HepG2 (cell line): ENCODE measurements around the gene HOXA4. TPM values are rescaled to one million over a fixed set of nuclear protein-coding genes. Genes with fewer than 3 reads are reported as not detected.

Source experiments
- MTA1 ChIP-seq: sonication (generic); formaldehyde crosslinking; IDR thresholded peaks from 2 replicates; pipeline ENCODE4 v1.4.0; 2020; ENCODE audit warnings: missing genetic modification reagents, mild to moderate bottlenecking, borderline replicate concordance
- PAF1 ChIP-seq: IDR thresholded peaks from 2 replicates; pipeline ENCODE4 v1.6.1; 2016; ENCODE audit warnings: missing genetic modification reagents, missing compliant biosample characterization
- PCBP1 ChIP-seq: fragments of 200-400 bp; formaldehyde crosslinking; IDR thresholded peaks from 2 replicates; pipeline ENCODE4 v1.6.1; 2017; ENCODE audit warnings: mild to moderate bottlenecking, low read depth, low read length, borderline replicate concordance
- SAP130 ChIP-seq: IDR thresholded peaks from 2 replicates; pipeline ENCODE4 v1.6.1; 2016; ENCODE audit warnings: low read depth
- ZFP82 ChIP-seq: sonication (generic); formaldehyde crosslinking; IDR thresholded peaks from 2 replicates; pipeline ENCODE4 v1.5.1; 2020; ENCODE audit warnings: mild to moderate bottlenecking, missing genetic modification reagents, borderline replicate concordance
- ZNF10 ChIP-seq: sonication (generic); formaldehyde crosslinking; IDR thresholded peaks from 2 replicates; pipeline ENCODE4 v1.4.0; 2020; ENCODE audit warnings: mild to moderate bottlenecking, low read depth, missing genetic modification reagents, borderline replicate concordance
- ZNF331 ChIP-seq: sonication (generic); formaldehyde crosslinking; IDR thresholded peaks from 2 replicates; pipeline ENCODE4 v1.4.0; 2020; ENCODE audit warnings: missing genetic modification reagents
- ZNF605 ChIP-seq: sonication (generic); formaldehyde crosslinking; IDR thresholded peaks from 2 replicates; pipeline ENCODE4 v1.8.0; 2022; ENCODE audit warnings: mild to moderate bottlenecking, missing genetic modification reagents
- polyA plus RNA-seq, 8 experiments: library from polyadenylated mRNA; depleted of rRNA in 3 of 8; stranded (reverse) in 7 of 8; unstranded in 1 of 8; fragments of >200 nt; fragmentation: Illumina TruSeq in 4 of 8; extraction: Trizol in 4 of 8; gene quantifications; 2 replicates each; pipeline versions ENCODE4 v1.2.1 to v1.2.3, GENCODE V29; 2011 to 2016; ENCODE audit warnings: low read depth in 4 of 8, missing spikeins in 1 of 8, mixed read lengths in 1 of 8; ENCODE audit not compliant: insufficient read depth in 1 of 8
- total RNA-seq, 5 experiments: library from RNA; depleted of rRNA; stranded (reverse); fragments of >200 nt; fragmentation: Illumina TruSeq; extraction: Trizol; gene quantifications; 2 replicates each; pipeline ENCODE4 v1.2.3, GENCODE V29; 2016; ENCODE audit warnings: low read depth in 1 of 5
- TF ChIP-seq, protein P1 (sequence below), 2 experiments: sonication (generic) in 1 of 2; formaldehyde crosslinking in 1 of 2; IDR thresholded peaks; 2 replicates each; pipeline versions ENCODE4 v1.6.1 to v1.9.0; 2014 to 2022; ENCODE audit warnings: antibody characterized with exemption in 1 of 2, borderline replicate concordance in 1 of 2, inconsistent platforms in 1 of 2, low read depth in 1 of 2, missing genetic modification reagents in 1 of 2
- TF ChIP-seq, protein P2 (sequence below): sonication (generic); formaldehyde crosslinking; IDR thresholded peaks from 2 replicates; pipeline ENCODE4 v1.5.0; 2020; ENCODE audit warnings: mild to moderate bottlenecking, missing genetic modification reagents
- TF ChIP-seq, protein P3 (sequence below): sonication (generic); formaldehyde crosslinking; IDR thresholded peaks from 2 replicates; pipeline ENCODE4 v1.5.0; 2020; ENCODE audit warnings: mild to moderate bottlenecking, missing genetic modification reagents
- TF ChIP-seq, protein P4 (sequence below): sonication (generic); formaldehyde crosslinking; IDR thresholded peaks from 2 replicates; pipeline ENCODE4 v1.4.0; 2020; ENCODE audit warnings: missing genetic modification reagents, low read depth, mild to moderate bottlenecking, borderline replicate concordance

HOXA4 gene
- total and polyA plus RNA-seq, 2 of the 13 experiments (the other 11 are each of a cell fraction or from before 2014, with no cell fraction given), result 2.4 to 5.4 TPM

DNA sequence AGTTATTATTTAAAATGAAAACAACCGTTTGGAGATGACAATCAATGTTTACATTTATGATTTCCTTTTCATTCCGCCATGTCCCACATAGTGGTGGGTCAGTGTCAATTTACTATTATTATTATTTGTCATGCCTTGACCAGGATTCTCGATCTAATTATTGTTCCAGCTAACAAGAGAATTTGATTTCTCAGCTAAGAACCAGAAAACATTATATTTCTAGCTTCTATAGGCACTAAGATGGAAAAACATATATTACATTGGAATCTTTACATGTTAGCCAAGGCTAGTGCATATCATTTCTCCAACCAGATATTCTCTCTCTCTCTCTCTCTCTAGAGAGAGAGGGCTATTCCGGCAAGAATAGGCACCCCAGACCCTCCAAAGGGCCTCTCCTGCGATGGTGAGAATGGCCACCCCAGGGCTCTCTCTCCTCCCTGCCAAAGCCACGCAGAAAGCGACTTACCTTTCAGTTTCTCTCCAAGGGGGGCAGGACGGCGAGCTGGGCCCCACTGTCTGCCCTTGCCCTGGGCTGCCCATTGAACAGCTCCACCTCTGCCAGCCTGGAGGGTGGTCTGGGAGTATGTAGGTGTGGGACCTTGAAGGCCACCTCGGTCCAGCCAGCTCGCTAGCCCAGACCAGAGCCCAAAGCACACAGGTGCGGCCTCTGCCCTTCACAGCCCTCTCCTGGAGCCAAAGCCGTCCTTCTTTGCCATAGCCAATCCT is 19.4 kb upstream of the HOXA4 start (continued):
- TF ChIP-seq MTA1 (CRISPR knock-in tag), result no peak
- TF ChIP-seq, protein P1, sequence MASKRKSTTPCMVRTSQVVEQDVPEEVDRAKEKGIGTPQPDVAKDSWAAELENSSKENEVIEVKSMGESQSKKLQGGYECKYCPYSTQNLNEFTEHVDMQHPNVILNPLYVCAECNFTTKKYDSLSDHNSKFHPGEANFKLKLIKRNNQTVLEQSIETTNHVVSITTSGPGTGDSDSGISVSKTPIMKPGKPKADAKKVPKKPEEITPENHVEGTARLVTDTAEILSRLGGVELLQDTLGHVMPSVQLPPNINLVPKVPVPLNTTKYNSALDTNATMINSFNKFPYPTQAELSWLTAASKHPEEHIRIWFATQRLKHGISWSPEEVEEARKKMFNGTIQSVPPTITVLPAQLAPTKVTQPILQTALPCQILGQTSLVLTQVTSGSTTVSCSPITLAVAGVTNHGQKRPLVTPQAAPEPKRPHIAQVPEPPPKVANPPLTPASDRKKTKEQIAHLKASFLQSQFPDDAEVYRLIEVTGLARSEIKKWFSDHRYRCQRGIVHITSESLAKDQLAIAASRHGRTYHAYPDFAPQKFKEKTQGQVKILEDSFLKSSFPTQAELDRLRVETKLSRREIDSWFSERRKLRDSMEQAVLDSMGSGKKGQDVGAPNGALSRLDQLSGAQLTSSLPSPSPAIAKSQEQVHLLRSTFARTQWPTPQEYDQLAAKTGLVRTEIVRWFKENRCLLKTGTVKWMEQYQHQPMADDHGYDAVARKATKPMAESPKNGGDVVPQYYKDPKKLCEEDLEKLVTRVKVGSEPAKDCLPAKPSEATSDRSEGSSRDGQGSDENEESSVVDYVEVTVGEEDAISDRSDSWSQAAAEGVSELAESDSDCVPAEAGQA (IDR thresholded peaks at IDR 0.05; ENCODE audit: low read depth), result no peak
- TF ChIP-seq, protein P1 (CRISPR knock-in tag; IDR thresholded peaks at IDR 0.05; ENCODE audit: borderline replicate concordance), result no peak
- TF ChIP-seq PAF1, result no peak
- TF ChIP-seq, protein P2, sequence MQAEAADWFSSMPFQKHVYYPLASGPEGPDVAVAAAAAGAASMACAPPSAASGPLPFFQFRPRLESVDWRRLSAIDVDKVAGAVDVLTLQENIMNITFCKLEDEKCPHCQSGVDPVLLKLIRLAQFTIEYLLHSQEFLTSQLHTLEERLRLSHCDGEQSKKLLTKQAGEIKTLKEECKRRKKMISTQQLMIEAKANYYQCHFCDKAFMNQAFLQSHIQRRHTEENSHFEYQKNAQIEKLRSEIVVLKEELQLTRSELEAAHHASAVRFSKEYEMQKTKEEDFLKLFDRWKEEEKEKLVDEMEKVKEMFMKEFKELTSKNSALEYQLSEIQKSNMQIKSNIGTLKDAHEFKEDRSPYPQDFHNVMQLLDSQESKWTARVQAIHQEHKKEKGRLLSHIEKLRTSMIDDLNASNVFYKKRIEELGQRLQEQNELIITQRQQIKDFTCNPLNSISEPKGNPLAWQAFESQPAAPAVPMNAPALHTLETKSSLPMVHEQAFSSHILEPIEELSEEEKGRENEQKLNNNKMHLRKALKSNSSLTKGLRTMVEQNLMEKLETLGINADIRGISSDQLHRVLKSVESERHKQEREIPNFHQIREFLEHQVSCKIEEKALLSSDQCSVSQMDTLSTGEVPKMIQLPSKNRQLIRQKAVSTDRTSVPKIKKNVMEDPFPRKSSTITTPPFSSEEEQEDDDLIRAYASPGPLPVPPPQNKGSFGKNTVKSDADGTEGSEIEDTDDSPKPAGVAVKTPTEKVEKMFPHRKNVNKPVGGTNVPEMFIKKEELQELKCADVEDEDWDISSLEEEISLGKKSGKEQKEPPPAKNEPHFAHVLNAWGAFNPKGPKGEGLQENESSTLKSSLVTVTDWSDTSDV (CRISPR knock-in tag), result no peak
- no peak for TF ChIP-seq ZNF331 (CRISPR knock-in tag)
- TF ChIP-seq, protein P3, sequence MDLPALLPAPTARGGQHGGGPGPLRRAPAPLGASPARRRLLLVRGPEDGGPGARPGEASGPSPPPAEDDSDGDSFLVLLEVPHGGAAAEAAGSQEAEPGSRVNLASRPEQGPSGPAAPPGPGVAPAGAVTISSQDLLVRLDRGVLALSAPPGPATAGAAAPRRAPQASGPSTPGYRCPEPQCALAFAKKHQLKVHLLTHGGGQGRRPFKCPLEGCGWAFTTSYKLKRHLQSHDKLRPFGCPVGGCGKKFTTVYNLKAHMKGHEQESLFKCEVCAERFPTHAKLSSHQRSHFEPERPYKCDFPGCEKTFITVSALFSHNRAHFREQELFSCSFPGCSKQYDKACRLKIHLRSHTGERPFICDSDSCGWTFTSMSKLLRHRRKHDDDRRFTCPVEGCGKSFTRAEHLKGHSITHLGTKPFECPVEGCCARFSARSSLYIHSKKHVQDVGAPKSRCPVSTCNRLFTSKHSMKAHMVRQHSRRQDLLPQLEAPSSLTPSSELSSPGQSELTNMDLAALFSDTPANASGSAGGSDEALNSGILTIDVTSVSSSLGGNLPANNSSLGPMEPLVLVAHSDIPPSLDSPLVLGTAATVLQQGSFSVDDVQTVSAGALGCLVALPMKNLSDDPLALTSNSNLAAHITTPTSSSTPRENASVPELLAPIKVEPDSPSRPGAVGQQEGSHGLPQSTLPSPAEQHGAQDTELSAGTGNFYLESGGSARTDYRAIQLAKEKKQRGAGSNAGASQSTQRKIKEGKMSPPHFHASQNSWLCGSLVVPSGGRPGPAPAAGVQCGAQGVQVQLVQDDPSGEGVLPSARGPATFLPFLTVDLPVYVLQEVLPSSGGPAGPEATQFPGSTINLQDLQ (CRISPR knock-in tag), result no peak
- no peak for TF ChIP-seq ZFP82
- no peak for TF ChIP-seq SAP130
- no peak for TF ChIP-seq ZNF605 (CRISPR knock-in tag)
- 0 out of 2 replicates have a peak, but pooled peaks have one; percentile 70 for TF ChIP-seq ZNF10
- TF ChIP-seq PCBP1, result no peak
- TF ChIP-seq, protein P4, sequence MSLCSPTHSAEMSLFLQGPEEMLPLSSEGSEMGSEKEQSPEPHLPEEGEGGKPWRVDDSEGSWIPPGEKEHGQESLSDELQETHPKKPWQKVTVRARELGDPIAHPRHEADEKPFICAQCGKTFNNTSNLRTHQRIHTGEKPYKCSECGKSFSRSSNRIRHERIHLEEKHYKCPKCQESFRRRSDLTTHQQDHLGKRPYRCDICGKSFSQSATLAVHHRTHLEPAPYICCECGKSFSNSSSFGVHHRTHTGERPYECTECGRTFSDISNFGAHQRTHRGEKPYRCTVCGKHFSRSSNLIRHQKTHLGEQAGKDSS (CRISPR knock-in tag), result peak; percentile 11; the same call in 1 of the 2 replicates
